ENCODE results near the gene PSMD4.

GRCh38 chr1:151284013-151284577 lies 29.6 kb downstream of the PSMD4 start:
- TF ChIP-seq, protein P1, sequence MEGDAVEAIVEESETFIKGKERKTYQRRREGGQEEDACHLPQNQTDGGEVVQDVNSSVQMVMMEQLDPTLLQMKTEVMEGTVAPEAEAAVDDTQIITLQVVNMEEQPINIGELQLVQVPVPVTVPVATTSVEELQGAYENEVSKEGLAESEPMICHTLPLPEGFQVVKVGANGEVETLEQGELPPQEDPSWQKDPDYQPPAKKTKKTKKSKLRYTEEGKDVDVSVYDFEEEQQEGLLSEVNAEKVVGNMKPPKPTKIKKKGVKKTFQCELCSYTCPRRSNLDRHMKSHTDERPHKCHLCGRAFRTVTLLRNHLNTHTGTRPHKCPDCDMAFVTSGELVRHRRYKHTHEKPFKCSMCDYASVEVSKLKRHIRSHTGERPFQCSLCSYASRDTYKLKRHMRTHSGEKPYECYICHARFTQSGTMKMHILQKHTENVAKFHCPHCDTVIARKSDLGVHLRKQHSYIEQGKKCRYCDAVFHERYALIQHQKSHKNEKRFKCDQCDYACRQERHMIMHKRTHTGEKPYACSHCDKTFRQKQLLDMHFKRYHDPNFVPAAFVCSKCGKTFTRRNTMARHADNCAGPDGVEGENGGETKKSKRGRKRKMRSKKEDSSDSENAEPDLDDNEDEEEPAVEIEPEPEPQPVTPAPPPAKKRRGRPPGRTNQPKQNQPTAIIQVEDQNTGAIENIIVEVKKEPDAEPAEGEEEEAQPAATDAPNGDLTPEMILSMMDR (conservative IDR thresholded peaks at IDR 0.05 in 1 of 2, IDR thresholded peaks at IDR 0.05 in 1 of 2; ENCODE audit: extremely low read depth in 1 of 2, insufficient read depth in 1 of 2, low read depth in 1 of 2, low read length in 2 of 2) = no peak
- TF ChIP-seq EZH2 (IDR thresholded peaks at IDR 0.05; ENCODE audit: borderline replicate concordance, low read length) = no peak

Data from mammary epithelial cell (primary cell).